Measurements from ENCODE around the gene FAM174B.

FAM174B gene

GRCh38 chr15:92570391-92570790 is 85.2 kb downstream of the FAM174B start:
- DNase-seq (ENCODE audit: low read depth), result no peak

- no peak for DNase-seq (ENCODE audit: low read depth)
Observed at GRCh38 chr15:92569778-92570177, 85.8 kb downstream of the FAM174B start.
